Retina (tissue), 1 donor: Measurements from ENCODE around the gene HSPA1A.

ENCODE experiments used
- DNase-seq: peaks from one replicate; pipeline ENCODE4 v3.0.0-alpha.2; 2016

Gene HSPA1A

GRCh38 chr6:31865205-31866118 is 50.1 kb downstream of the HSPA1A start:
- no peak for DNase-seq
